HepG2 (cell line): ENCODE data around the gene GLRX5. TPM values are rescaled to one million over a fixed set of nuclear protein-coding genes. Genes with fewer than 3 reads are reported as not detected.

ENCODE experiments used
- ARHGAP35 ChIP-seq: sonication (generic); formaldehyde crosslinking; IDR thresholded peaks from 2 replicates; pipeline ENCODE4 v1.9.0; 2022; ENCODE audit warnings: mild to moderate bottlenecking, inconsistent platforms, moderate library complexity, missing genetic modification reagents, borderline replicate concordance
- KDM6A ChIP-seq: IDR thresholded peaks from 2 replicates; pipeline ENCODE4 v1.6.1; 2016; ENCODE audit warnings: low read depth
- NAIF1 ChIP-seq: sonication (generic); formaldehyde crosslinking; IDR thresholded peaks from 2 replicates; pipeline ENCODE4 v1.5.0; 2020; ENCODE audit warnings: mild to moderate bottlenecking, missing genetic modification reagents, borderline replicate concordance
- RARG ChIP-seq: sonication (generic); formaldehyde crosslinking; IDR thresholded peaks from 2 replicates; pipeline ENCODE4 v1.4.0; 2020; ENCODE audit warnings: low read depth, mild to moderate bottlenecking, missing genetic modification reagents
- SATB2 ChIP-seq: sonication (generic); formaldehyde crosslinking; IDR thresholded peaks from 2 replicates; pipeline ENCODE4 v1.5.0; 2020; ENCODE audit warnings: missing genetic modification reagents
- SP2 ChIP-seq: sonication (generic); formaldehyde crosslinking; IDR thresholded peaks from 2 replicates; pipeline ENCODE4 v1.5.1; 2020; ENCODE audit warnings: mild to moderate bottlenecking, missing genetic modification reagents
- ZBTB42 ChIP-seq: sonication (generic); formaldehyde crosslinking; IDR thresholded peaks from 2 replicates; pipeline ENCODE4 v1.5.0; 2020; ENCODE audit warnings: mild to moderate bottlenecking, missing genetic modification reagents
- ZKSCAN8 ChIP-seq: IDR thresholded peaks from 2 replicates; pipeline ENCODE4 v1.6.1; 2016; ENCODE audit warnings: borderline replicate concordance, missing genetic modification reagents, missing compliant biosample characterization
- ZNF205 ChIP-seq: IDR thresholded peaks from 2 replicates; pipeline ENCODE4 v1.6.1; 2018; ENCODE audit warnings: missing biosample characterization, missing genetic modification reagents
- ZNF598 ChIP-seq: sonication (generic); formaldehyde crosslinking; IDR thresholded peaks from 2 replicates; pipeline ENCODE4 v1.5.1; 2020; ENCODE audit warnings: mild to moderate bottlenecking, missing genetic modification reagents, borderline replicate concordance
- ZNF761 ChIP-seq: sonication (generic); formaldehyde crosslinking; conservative IDR thresholded peaks from 2 replicates; pipeline ENCODE4 v1.4.0; 2020; ENCODE audit warnings: mild to moderate bottlenecking, missing genetic modification reagents
- polyA plus RNA-seq, 8 experiments: library from polyadenylated mRNA; depleted of rRNA in 3 of 8; stranded (reverse) in 7 of 8; unstranded in 1 of 8; fragments of >200 nt; fragmentation: Illumina TruSeq in 4 of 8; extraction: Trizol in 4 of 8; gene quantifications; 2 replicates each; pipeline versions ENCODE4 v1.2.1 to v1.2.3, GENCODE V29; 2011 to 2016; ENCODE audit warnings: low read depth in 4 of 8, missing spikeins in 1 of 8, mixed read lengths in 1 of 8; ENCODE audit not compliant: insufficient read depth in 1 of 8
- total RNA-seq, 5 experiments: library from RNA; depleted of rRNA; stranded (reverse); fragments of >200 nt; fragmentation: Illumina TruSeq; extraction: Trizol; gene quantifications; 2 replicates each; pipeline ENCODE4 v1.2.3, GENCODE V29; 2016; ENCODE audit warnings: low read depth in 1 of 5
- TF ChIP-seq, protein P1 (sequence below): sonication (generic); formaldehyde crosslinking; IDR thresholded peaks from 2 replicates; pipeline ENCODE4 v1.5.1; 2020; ENCODE audit warnings: mild to moderate bottlenecking, missing genetic modification reagents, borderline replicate concordance
- TF ChIP-seq, protein P2 (sequence below): sonication (generic); formaldehyde crosslinking; conservative IDR thresholded peaks from 2 replicates; pipeline ENCODE4 v1.8.0; 2022; ENCODE audit warnings: low read depth, missing genetic modification reagents

The GLRX5 gene
- total and polyA plus RNA-seq, 2 of the 13 experiments (the other 11 are each of a cell fraction or from before 2014, with no cell fraction given): 122 to 146 TPM

- TF ChIP-seq SATB2: no peak
- TF ChIP-seq RARG (CRISPR knock-in tag): no peak
- TF ChIP-seq ZNF761 (CRISPR knock-in tag): no peak
- TF ChIP-seq ZBTB42 (CRISPR knock-in tag): no peak
- TF ChIP-seq, protein P1, sequence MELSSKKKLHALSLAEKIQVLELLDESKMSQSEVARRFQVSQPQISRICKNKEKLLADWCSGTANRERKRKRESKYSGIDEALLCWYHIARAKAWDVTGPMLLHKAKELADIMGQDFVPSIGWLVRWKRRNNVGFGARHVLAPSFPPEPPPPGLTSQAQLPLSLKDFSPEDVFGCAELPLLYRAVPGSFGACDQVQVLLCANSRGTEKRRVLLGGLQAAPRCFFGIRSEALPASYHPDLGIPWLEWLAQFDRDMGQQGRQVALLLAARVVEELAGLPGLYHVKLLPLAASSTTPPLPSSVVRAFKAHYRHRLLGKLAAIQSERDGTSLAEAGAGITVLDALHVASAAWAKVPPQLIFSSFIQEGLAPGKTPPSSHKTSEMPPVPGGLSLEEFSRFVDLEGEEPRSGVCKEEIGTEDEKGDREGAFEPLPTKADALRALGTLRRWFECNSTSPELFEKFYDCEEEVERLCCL: no peak
- no peak for TF ChIP-seq ZNF205 (CRISPR knock-in tag)
- TF ChIP-seq KDM6A (CRISPR knock-in tag): no peak
- TF ChIP-seq SP2: no peak
- no peak for TF ChIP-seq ARHGAP35 (CRISPR knock-in tag)
- TF ChIP-seq ZKSCAN8 (CRISPR knock-in tag): no peak
- TF ChIP-seq, protein P2, sequence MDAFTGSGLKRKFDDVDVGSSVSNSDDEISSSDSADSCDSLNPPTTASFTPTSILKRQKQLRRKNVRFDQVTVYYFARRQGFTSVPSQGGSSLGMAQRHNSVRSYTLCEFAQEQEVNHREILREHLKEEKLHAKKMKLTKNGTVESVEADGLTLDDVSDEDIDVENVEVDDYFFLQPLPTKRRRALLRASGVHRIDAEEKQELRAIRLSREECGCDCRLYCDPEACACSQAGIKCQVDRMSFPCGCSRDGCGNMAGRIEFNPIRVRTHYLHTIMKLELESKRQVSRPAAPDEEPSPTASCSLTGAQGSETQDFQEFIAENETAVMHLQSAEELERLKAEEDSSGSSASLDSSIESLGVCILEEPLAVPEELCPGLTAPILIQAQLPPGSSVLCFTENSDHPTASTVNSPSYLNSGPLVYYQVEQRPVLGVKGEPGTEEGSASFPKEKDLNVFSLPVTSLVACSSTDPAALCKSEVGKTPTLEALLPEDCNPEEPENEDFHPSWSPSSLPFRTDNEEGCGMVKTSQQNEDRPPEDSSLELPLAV (CRISPR knock-in tag): no peak
- no peak for TF ChIP-seq NAIF1 (CRISPR knock-in tag)
- no peak for TF ChIP-seq ZNF598
Measured at GRCh38 chr14:95500772-95501401, 34.0 kb upstream of the GLRX5 start (continued).
